ENCODE measurements around the gene DPF1.
"Not testable (repeated sequence)": the region's sequence is repeated elsewhere in the genome, so short reads cannot be mapped to it uniquely, and the experiment has no call there.

Gene DPF1

GRCh38 chr19:38250428-38250820, 26.4 kb upstream of the DPF1 start:
- DNase-seq = no peak

GRCh38 chr19:38248421-38248820, 24.4 kb upstream of the DPF1 start:
- no peak for DNase-seq

- no peak for DNase-seq
Observed at GRCh38 chr19:38247734-38248268, 23.8 kb upstream of the DPF1 start.

- no peak for DNase-seq
Observed at GRCh38 chr19:38247126-38247525, 23.1 kb upstream of the DPF1 start.

GRCh38 chr19:38245826-38246498, 21.9 kb upstream of the DPF1 start:
- no peak for DNase-seq

GRCh38 chr19:38243279-38243673, 19.3 kb upstream of the DPF1 start:
- DNase-seq = no peak

- no peak for DNase-seq
Observed at GRCh38 chr19:38239816-38240215, 15.8 kb upstream of the DPF1 start.

GRCh38 chr19:38234615-38235014, 10.6 kb upstream of the DPF1 start:
- no peak for DNase-seq

- peak; percentile 40 to 85 for DNase-seq
Observed at GRCh38 chr19:38233740-38234251, 9.8 kb upstream of the DPF1 start.

GRCh38 chr19:38231918-38232317, 7.9 kb upstream of the DPF1 start:
- no peak for DNase-seq

GRCh38 chr19:38230506-38231133, 6.6 kb upstream of the DPF1 start:
- DNase-seq = not testable (repeated sequence)

GRCh38 chr19:38229585-38230073, 5.6 kb upstream of the DPF1 start:
- peak; percentile 95 to 97 for DNase-seq

GRCh38 chr19:38228491-38229439, 4.7 kb upstream of the DPF1 start:
- DNase-seq = peak in 1 of 2 experiments; percentile 32

- DNase-seq = no peak
Observed at GRCh38 chr19:38228005-38228377, 4.0 kb upstream of the DPF1 start.

GRCh38 chr19:38227287-38228004, 3.4 kb upstream of the DPF1 start:
- no peak for DNase-seq

GRCh38 chr19:38224863-38225218, 819 bp upstream of the DPF1 start:
- DNase-seq = not testable (repeated sequence)

GRCh38 chr19:38223617-38224013, 407 bp downstream of the DPF1 start:
- no peak for DNase-seq

- DNase-seq = no peak
Observed at GRCh38 chr19:38223119-38223523, 901 bp downstream of the DPF1 start.

- DNase-seq = no peak
Observed at GRCh38 chr19:38221919-38222830, 1.8 kb downstream of the DPF1 start.

GRCh38 chr19:38221421-38221820, 2.6 kb downstream of the DPF1 start:
- no peak for DNase-seq

- DNase-seq = no peak
Observed at GRCh38 chr19:38219221-38219620, 4.8 kb downstream of the DPF1 start.

All from NCI-H1930 (cell line).